Measurements from ENCODE around the gene PPP1R9B.

GRCh38 chr17:50111673-50112655 is 38.5 kb downstream of the PPP1R9B start:
- no peak for TF ChIP-seq CTCF (IDR thresholded peaks at IDR 0.05; ENCODE audit: low read depth, low read length)
- no peak for TF ChIP-seq EZH2phosphoT487 (IDR thresholded peaks at IDR 0.05; ENCODE audit: low read depth)

Measured in OCI-LY3 (cell line).